ENCODE results near the gene RARRES2. TPM values are rescaled to one million over a fixed set of nuclear protein-coding genes. Genes with fewer than 3 reads are reported as not detected.
"Not testable (repeated sequence)": the region's sequence is repeated elsewhere in the genome, so short reads cannot be mapped to it uniquely, and the experiment has no call there.

Gene RARRES2
- total RNA-seq, 1 experiment from 2014 or later, result not detected

- not testable (repeated sequence) for DNase-seq, H3K4me3 ChIP-seq, H3K27me3 ChIP-seq, H3K36me3 ChIP-seq, H3K9me3 ChIP-seq
Observed at GRCh38 chr7:150297978-150298377, 43.5 kb downstream of the RARRES2 start.

GRCh38 chr7:150296802-150297201, 44.6 kb downstream of the RARRES2 start:
- H3K27me3 ChIP-seq, H3K9me3 ChIP-seq, H3K4me3 ChIP-seq, DNase-seq, H3K36me3 ChIP-seq: not testable (repeated sequence)

- not testable (repeated sequence) for DNase-seq, H3K4me3 ChIP-seq, H3K9me3 ChIP-seq, H3K27me3 ChIP-seq, H3K36me3 ChIP-seq
Observed at GRCh38 chr7:150295614-150296013, 45.8 kb downstream of the RARRES2 start.

GRCh38 chr7:150295027-150295426, 46.4 kb downstream of the RARRES2 start:
- H3K4me3 ChIP-seq, DNase-seq, H3K36me3 ChIP-seq, H3K9me3 ChIP-seq, H3K27me3 ChIP-seq: not testable (repeated sequence)

GRCh38 chr7:150290317-150290716, 51.1 kb downstream of the RARRES2 start:
- not testable (repeated sequence) for H3K27me3 ChIP-seq, DNase-seq, H3K9me3 ChIP-seq, H3K36me3 ChIP-seq, H3K4me3 ChIP-seq

DNA sequence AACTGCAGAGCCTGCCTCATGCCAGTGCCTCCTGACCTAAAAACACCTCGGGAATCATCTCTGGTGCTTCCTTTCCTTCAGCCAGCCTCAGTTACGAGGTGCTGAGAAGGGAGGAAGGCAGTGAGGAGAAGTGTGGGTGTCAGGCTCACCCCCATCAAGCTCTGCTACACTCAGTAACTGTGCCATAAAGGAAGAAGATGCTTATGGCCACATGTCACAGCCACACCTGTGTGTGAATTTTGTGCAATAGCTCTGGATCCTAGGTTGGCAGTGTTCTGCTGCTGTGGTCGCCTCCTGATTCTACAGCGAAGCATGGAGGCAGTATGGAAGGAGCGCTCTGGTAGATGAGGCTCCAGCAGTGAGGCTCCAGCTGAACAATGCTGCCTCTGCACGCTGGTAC, 52.6 kb downstream of the RARRES2 start:
- DNase-seq, result not testable (repeated sequence)

More for the DNA sequence above, 52.6 kb downstream of the RARRES2 start:
- H3K36me3 ChIP-seq, H3K4me3 ChIP-seq, H3K27me3 ChIP-seq, H3K9me3 ChIP-seq: not testable (repeated sequence)

Other genes with a start within 250 kb of the RARRES2 start
- not detected in 2 replicates for gene LRRC61, start 18.3 kb downstream of the RARRES2 start, total RNA-seq (2014; rRNA removed; shearing (Covaris generic); ENCODE audit: low replicate concordance)
- not detected in 2 replicates for gene ACTR3C, start 18.1 kb downstream of the RARRES2 start, total RNA-seq (2014; rRNA removed; shearing (Covaris generic); ENCODE audit: low replicate concordance)
- 43.6 and 64.7 TPM in 2 replicates for gene REPIN1, start 27.2 kb upstream of the RARRES2 start, total RNA-seq (2014; rRNA removed; shearing (Covaris generic); ENCODE audit: low replicate concordance)
- gene ZNF775, start 37.7 kb upstream of the RARRES2 start, total RNA-seq (2014; rRNA removed; shearing (Covaris generic); ENCODE audit: low replicate concordance), result 4.0 and 13.9 TPM in 2 replicates
- gene GIMAP8, start 109.0 kb upstream of the RARRES2 start, total RNA-seq (2014; rRNA removed; shearing (Covaris generic); ENCODE audit: low replicate concordance), result not detected in 2 replicates
- not detected in 2 replicates for gene GIMAP7, start 173.2 kb upstream of the RARRES2 start, total RNA-seq (2014; rRNA removed; shearing (Covaris generic); ENCODE audit: low replicate concordance)
- gene GIMAP4, start 225.8 kb upstream of the RARRES2 start, total RNA-seq (2014; rRNA removed; shearing (Covaris generic); ENCODE audit: low replicate concordance), result not detected in 2 replicates